ES-I3 (cell line): Measurements from ENCODE around the gene MIOX.
"Not testable (repeated sequence)": the region's sequence is repeated elsewhere in the genome, so short reads cannot be mapped to it uniquely, and the experiment has no call there.

Experiments used
- H3K36me3 ChIP-seq: 2 replicates; pipeline ENCODE4 v1.6.1; 2013; ENCODE audit warnings: mild to moderate bottlenecking, low read length, control low read depth, moderate library complexity; ENCODE audit not compliant: insufficient read depth
- H3K4me1 ChIP-seq: 2 replicates; pipeline ENCODE4 v1.6.1; 2013; ENCODE audit warnings: mild to moderate bottlenecking, control low read depth, low read length; ENCODE audit not compliant: insufficient read depth
- H3K9ac ChIP-seq: 2 replicates; pipeline ENCODE4 v1.6.1; 2013; ENCODE audit warnings: low read depth, mild to moderate bottlenecking, low read length, moderate library complexity
- H3K9me3 ChIP-seq: 2 replicates; pipeline ENCODE4 v1.6.1; 2013; ENCODE audit warnings: mild to moderate bottlenecking, low read length, moderate library complexity; ENCODE audit not compliant: control insufficient read depth, insufficient read depth

The MIOX gene

GRCh38 chr22:50519151-50519550, 32.5 kb downstream of the MIOX start:
- Histone ChIP-seq H3K9ac (no peak overlapping the region), H3K4me1 (no peaks in the 10 kb centered on the region), H3K9me3 (no peaks in the 10 kb centered on the region), H3K36me3 (no peaks in the 10 kb centered on the region)

GRCh38 chr22:50520184-50520583, 33.5 kb downstream of the MIOX start:
- H3K9me3 ChIP-seq, H3K9ac ChIP-seq, H3K36me3 ChIP-seq, H3K4me1 ChIP-seq: not testable (repeated sequence)

GRCh38 chr22:50520826-50521453, 34.3 kb downstream of the MIOX start:
- Histone ChIP-seq H3K4me1 (no peaks in the 10 kb centered on the region; the same call in 1 of the 2 replicates), H3K9ac (no peak overlapping the region), H3K9me3 (no peaks in the 10 kb centered on the region), H3K36me3 (no peaks in the 10 kb centered on the region)

- Histone ChIP-seq H3K9me3 (no peaks in the 10 kb centered on the region), H3K4me1 (no peaks in the 10 kb centered on the region; the same call in 1 of the 2 replicates), H3K9ac (no peak overlapping the region), H3K36me3 (no peaks in the 10 kb centered on the region)
Measured at GRCh38 chr22:50521710-50522109, 35.1 kb downstream of the MIOX start.

GRCh38 chr22:50522208-50522805, 35.6 kb downstream of the MIOX start:
- no peak overlapping the region for H3K9ac ChIP-seq
- no peaks in the 10 kb centered on the region for H3K9me3 ChIP-seq
- H3K36me3 ChIP-seq, result no peaks in the 10 kb centered on the region
- H3K4me1 ChIP-seq, result no peaks in the 10 kb centered on the region; the same call in 1 of the 2 replicates

- Histone ChIP-seq H3K4me1 (no peaks in the 10 kb centered on the region; the same call in 1 of the 2 replicates), H3K9me3 (no peaks in the 10 kb centered on the region), H3K36me3 (no peaks in the 10 kb centered on the region), H3K9ac (no peak overlapping the region)
Measured at GRCh38 chr22:50522806-50523438, 36.3 kb downstream of the MIOX start.

- no peaks in the 10 kb centered on the region for H3K9me3 ChIP-seq
- H3K9ac ChIP-seq, result no peak overlapping the region
- no peaks in the 10 kb centered on the region; the same call in 1 of the 2 replicates for H3K4me1 ChIP-seq
- no peaks in the 10 kb centered on the region for H3K36me3 ChIP-seq
Measured at GRCh38 chr22:50523458-50523805, 36.8 kb downstream of the MIOX start.

- H3K9ac ChIP-seq, result peak overlapping the region; percentile 80
- H3K4me1 ChIP-seq, result no peaks in the 10 kb centered on the region; the same call in 1 of the 2 replicates
- H3K9me3 ChIP-seq, result no peaks in the 10 kb centered on the region
- no peaks in the 10 kb centered on the region for H3K36me3 ChIP-seq
Measured at GRCh38 chr22:50523806-50524675, 37.4 kb downstream of the MIOX start.

GRCh38 chr22:50524676-50525103, 38.0 kb downstream of the MIOX start:
- Histone ChIP-seq H3K9ac (peak overlapping the region; percentile 80), H3K4me1 (no peaks in the 10 kb centered on the region; the same call in 1 of the 2 replicates), H3K9me3 (no peaks in the 10 kb centered on the region), H3K36me3 (no peaks in the 10 kb centered on the region)

- peak within 1 kb of the TSS; percentile 80 for H3K9ac ChIP-seq
- H3K4me1 ChIP-seq, result no peaks in the 10 kb centered on the region; the same call in 1 of the 2 replicates
- H3K36me3 ChIP-seq, result no peaks in the 10 kb centered on the region
- no peaks in the 10 kb centered on the region for H3K9me3 ChIP-seq
Measured at GRCh38 chr22:50525104-50525857, 38.6 kb downstream of the MIOX start, which contains the start of gene SCO2. Gene SCO2, minus strand, starts transcription at chr22:50525598. Its CDS starts 1,187 bp downstream, at chr22:50524411.

GRCh38 chr22:50525858-50526107, 39.1 kb downstream of the MIOX start:
- peak overlapping the region; percentile 80; the same call in 1 of the 2 replicates for H3K9ac ChIP-seq

GRCh38 chr22:50526108-50526833, 39.6 kb downstream of the MIOX start:
- H3K9me3 ChIP-seq, result no peaks in the 10 kb centered on the region
- peak overlapping the region; percentile 80; the same call in 1 of the 2 replicates for H3K9ac ChIP-seq
- no peaks in the 10 kb centered on the region for H3K36me3 ChIP-seq
- H3K4me1 ChIP-seq, result no peaks in the 10 kb centered on the region; the same call in 1 of the 2 replicates

More at GRCh38 chr22:50525858-50526107, 39.1 kb downstream of the MIOX start:
- H3K4me1 ChIP-seq, result no peaks in the 10 kb centered on the region; the same call in 1 of the 2 replicates
- H3K36me3 ChIP-seq, result no peaks in the 10 kb centered on the region
- no peaks in the 10 kb centered on the region for H3K9me3 ChIP-seq
